HEK293 (cell line): Measurements from ENCODE around the gene LPIN2.
"Not testable (repeated sequence)": the region's sequence is repeated elsewhere in the genome, so short reads cannot be mapped to it uniquely, and the experiment has no call there.

ENCODE experiments used
- CTCF ChIA-PET: fragments of 350-600 bp; formaldehyde crosslinking; extraction: SDS; loops from one replicate; lab custom pipeline; 2021; ENCODE audit warnings: antibody characterized with exemption; lab: Yijun Ruan, JAX
- POLR2A ChIA-PET: fragments of 300-600 bp; formaldehyde crosslinking; extraction: SDS; loops from one replicate; lab custom pipeline; 2020; ENCODE audit warnings: antibody characterized with exemption, inconsistent platforms; lab: Yijun Ruan, JAX
- H3K27ac ChIP-seq: fragments of 200-500 bp; sonication (Bioruptor generic); 2 replicates; pipeline ENCODE4 v1.5.1; 2014; ENCODE audit warnings: low read depth, low read length, control low read depth, inconsistent platforms; ENCODE audit errors: extremely low read depth
- H3K36me3 ChIP-seq, 2 experiments: fragments of 200-500 bp in 1 of 2; sonication (Bioruptor generic) in 1 of 2; 1 replicate in 1 of 2; 2 replicates in 1 of 2; pipeline ENCODE4 v1.5.1; 2014 to 2017; ENCODE audit warnings: inconsistent platforms in 2 of 2, low read length in 2 of 2; ENCODE audit not compliant: control insufficient read depth in 2 of 2, insufficient read depth in 1 of 2
- H3K4me1 ChIP-seq: fragments of 200-500 bp; sonication (Bioruptor generic); 2 replicates; pipeline ENCODE4 v1.5.1; 2014; ENCODE audit warnings: mild to moderate bottlenecking, low read length, inconsistent platforms; ENCODE audit not compliant: control insufficient read depth, insufficient read depth
- H3K4me3 ChIP-seq: 2 replicates; pipeline ENCODE4 v1.5.1; 2011; ENCODE audit warnings: low read depth, mild to moderate bottlenecking, control low read depth, low read length, moderate library complexity
- H3K9me3 ChIP-seq: fragments of 200-500 bp; sonication (Bioruptor generic); 2 replicates; pipeline ENCODE4 v1.5.1; 2014; ENCODE audit warnings: low read depth, low read length, inconsistent platforms; ENCODE audit not compliant: control insufficient read depth, insufficient read depth
- KLF10 ChIP-seq: fragments of 450-650 bp; IDR thresholded peaks from 2 replicates; pipeline ENCODE4 v1.5.1; 2018; ENCODE audit warnings: missing biosample characterization, mild to moderate bottlenecking, missing genetic modification characterization
- REPIN1 ChIP-seq: fragments of 450-650 bp; formaldehyde crosslinking; IDR thresholded peaks from 2 replicates; pipeline ENCODE4 v1.5.1; 2017; ENCODE audit warnings: missing biosample characterization, missing genetic modification characterization, low read depth
- SP2 ChIP-seq: fragments of 450-650 bp; formaldehyde crosslinking; IDR thresholded peaks from 2 replicates; pipeline ENCODE4 v1.5.1; 2016; ENCODE audit warnings: missing biosample characterization, missing genetic modification characterization
- ZBTB8A ChIP-seq: fragments of 450-650 bp; formaldehyde crosslinking; IDR thresholded peaks from 2 replicates; pipeline ENCODE4 v1.5.1; 2016; ENCODE audit warnings: missing biosample characterization, missing genetic modification characterization
- ZFHX2 ChIP-seq: fragments of 450-650 bp; formaldehyde crosslinking; conservative IDR thresholded peaks from 2 replicates; pipeline ENCODE4 v1.5.1; 2016; ENCODE audit warnings: missing biosample characterization, missing genetic modification characterization
- ZNF10 ChIP-seq: fragments of 450-650 bp; formaldehyde crosslinking; IDR thresholded peaks from 2 replicates; pipeline ENCODE4 v1.5.1; 2017; ENCODE audit warnings: missing biosample characterization, missing genetic modification characterization
- ZNF121 ChIP-seq: fragments of 450-650 bp; formaldehyde crosslinking; IDR thresholded peaks from 2 replicates; pipeline ENCODE4 v1.5.1; 2016; ENCODE audit warnings: missing biosample characterization, missing genetic modification characterization
- ZNF366 ChIP-seq: fragments of 450-650 bp; formaldehyde crosslinking; conservative IDR thresholded peaks from 2 replicates; pipeline ENCODE4 v1.5.1; 2016; ENCODE audit warnings: missing biosample characterization, missing genetic modification characterization
- ZNF394 ChIP-seq: fragments of 450-650 bp; formaldehyde crosslinking; IDR thresholded peaks from 2 replicates; pipeline ENCODE4 v1.5.1; 2016; ENCODE audit warnings: missing biosample characterization, missing genetic modification characterization, mild to moderate bottlenecking, moderate library complexity, borderline replicate concordance
- ZNF48 ChIP-seq: fragments of 450-650 bp; formaldehyde crosslinking; IDR thresholded peaks from 2 replicates; pipeline ENCODE4 v1.5.1; 2016; ENCODE audit warnings: missing biosample characterization, missing genetic modification characterization
- ZNF510 ChIP-seq: fragments of 450-650 bp; formaldehyde crosslinking; IDR thresholded peaks from 2 replicates; pipeline ENCODE4 v1.5.1; 2018; ENCODE audit warnings: mild to moderate bottlenecking, missing genetic modification characterization, missing biosample characterization; ENCODE audit not compliant: insufficient replicate concordance
- ZNF747 ChIP-seq: fragments of 450-650 bp; formaldehyde crosslinking; IDR thresholded peaks from 2 replicates; pipeline ENCODE4 v1.5.1; 2016; ENCODE audit warnings: missing biosample characterization, missing genetic modification characterization
- ZNF776 ChIP-seq: fragments of 450-650 bp; formaldehyde crosslinking; IDR thresholded peaks from 2 replicates; pipeline ENCODE4 v1.5.0; 2017; ENCODE audit warnings: missing biosample characterization, missing genetic modification characterization, borderline replicate concordance
- TF ChIP-seq, protein P1 (sequence below): fragments of 450-650 bp; formaldehyde crosslinking; IDR thresholded peaks from 2 replicates; pipeline ENCODE4 v1.5.1; 2016; ENCODE audit warnings: missing biosample characterization, missing genetic modification characterization, borderline replicate concordance
- TF ChIP-seq, protein P2 (sequence below): fragments of 450-650 bp; formaldehyde crosslinking; IDR thresholded peaks from 2 replicates; pipeline ENCODE4 v1.5.1; 2016; ENCODE audit warnings: missing biosample characterization, missing genetic modification characterization
- TF ChIP-seq, protein P3 (sequence below): fragments of 450-650 bp; formaldehyde crosslinking; IDR thresholded peaks from 2 replicates; pipeline ENCODE4 v1.5.1; 2016; ENCODE audit warnings: missing biosample characterization, missing genetic modification characterization
- TF ChIP-seq, protein P4 (sequence below): fragments of 450-650 bp; formaldehyde crosslinking; IDR thresholded peaks from 2 replicates; pipeline ENCODE4 v1.5.1; 2016; ENCODE audit warnings: missing biosample characterization, missing genetic modification characterization

LPIN2 gene

DNA sequence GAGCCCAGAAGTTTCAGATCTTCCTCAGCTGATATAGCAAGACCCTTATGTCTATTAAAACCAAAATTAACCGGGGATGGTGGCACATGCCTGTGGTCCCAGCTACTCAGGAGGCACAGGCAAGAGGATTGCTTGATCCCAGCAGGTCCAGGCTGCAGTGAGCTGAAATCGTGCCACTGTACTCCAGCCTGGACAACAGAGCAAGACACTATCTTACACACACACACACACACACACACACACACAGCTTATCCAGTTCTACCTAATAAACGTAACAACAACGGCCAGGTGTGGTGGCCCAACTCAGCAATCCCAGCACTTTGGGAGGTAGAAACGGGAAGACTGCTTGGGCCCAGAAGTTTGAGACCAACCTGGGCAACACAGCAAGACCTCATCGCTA lies 7.5 kb downstream of the LPIN2 start:
- no peaks in the 10 kb centered on the region; a peak in 1 of 3 replicates for H3K36me3 ChIP-seq

DNA sequence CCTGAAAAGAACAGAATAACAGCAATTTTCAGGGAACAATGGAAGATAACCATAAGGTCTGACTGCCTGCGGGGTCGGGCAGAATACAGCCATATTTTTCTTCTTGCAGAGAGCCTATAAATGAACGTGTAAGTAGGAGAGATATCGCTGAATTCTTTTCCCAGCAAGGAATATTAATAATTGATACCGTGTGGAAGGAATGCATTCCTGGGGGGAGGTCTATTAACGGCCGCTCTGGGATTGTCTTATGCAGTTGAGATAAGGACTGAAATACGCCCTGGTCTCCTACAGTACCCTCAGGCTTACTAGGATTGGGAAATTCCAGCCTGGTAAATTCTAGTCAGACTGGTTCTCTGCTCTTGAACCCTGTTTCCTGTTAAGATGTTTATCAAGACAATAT lies 9.2 kb downstream of the LPIN2 start:
- CTCF ChIA-PET, H3K9me3 ChIP-seq, H3K27ac ChIP-seq: not testable (repeated sequence)

More for the DNA sequence above, 7.5 kb downstream of the LPIN2 start:
- no peak overlapping the region for H3K4me3 ChIP-seq
- CTCF ChIA-PET: no interaction called here
- H3K4me1 ChIP-seq: no peaks in the 10 kb centered on the region; the same call in 1 of the 2 replicates
- no peaks in the 10 kb centered on the region for H3K9me3 ChIP-seq
- TF ChIP-seq, protein P1, sequence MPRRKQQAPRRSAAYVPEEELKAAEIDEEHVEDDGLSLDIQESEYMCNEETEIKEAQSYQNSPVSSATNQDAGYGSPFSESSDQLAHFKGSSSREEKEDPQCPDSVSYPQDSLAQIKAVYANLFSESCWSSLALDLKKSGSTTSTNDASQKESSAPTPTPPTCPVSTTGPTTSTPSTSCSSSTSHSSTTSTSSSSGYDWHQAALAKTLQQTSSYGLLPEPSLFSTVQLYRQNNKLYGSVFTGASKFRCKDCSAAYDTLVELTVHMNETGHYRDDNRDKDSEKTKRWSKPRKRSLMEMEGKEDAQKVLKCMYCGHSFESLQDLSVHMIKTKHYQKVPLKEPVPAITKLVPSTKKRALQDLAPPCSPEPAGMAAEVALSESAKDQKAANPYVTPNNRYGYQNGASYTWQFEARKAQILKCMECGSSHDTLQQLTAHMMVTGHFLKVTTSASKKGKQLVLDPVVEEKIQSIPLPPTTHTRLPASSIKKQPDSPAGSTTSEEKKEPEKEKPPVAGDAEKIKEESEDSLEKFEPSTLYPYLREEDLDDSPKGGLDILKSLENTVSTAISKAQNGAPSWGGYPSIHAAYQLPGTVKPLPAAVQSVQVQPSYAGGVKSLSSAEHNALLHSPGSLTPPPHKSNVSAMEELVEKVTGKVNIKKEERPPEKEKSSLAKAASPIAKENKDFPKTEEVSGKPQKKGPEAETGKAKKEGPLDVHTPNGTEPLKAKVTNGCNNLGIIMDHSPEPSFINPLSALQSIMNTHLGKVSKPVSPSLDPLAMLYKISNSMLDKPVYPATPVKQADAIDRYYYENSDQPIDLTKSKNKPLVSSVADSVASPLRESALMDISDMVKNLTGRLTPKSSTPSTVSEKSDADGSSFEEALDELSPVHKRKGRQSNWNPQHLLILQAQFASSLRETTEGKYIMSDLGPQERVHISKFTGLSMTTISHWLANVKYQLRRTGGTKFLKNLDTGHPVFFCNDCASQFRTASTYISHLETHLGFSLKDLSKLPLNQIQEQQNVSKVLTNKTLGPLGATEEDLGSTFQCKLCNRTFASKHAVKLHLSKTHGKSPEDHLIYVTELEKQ (tag by site-specific recombination): no peak
- TF ChIP-seq ZNF121 (tag by site-specific recombination): peak; percentile 67
- H3K27ac ChIP-seq: no peak overlapping the region
- POLR2A ChIA-PET: no interaction called here

DNA sequence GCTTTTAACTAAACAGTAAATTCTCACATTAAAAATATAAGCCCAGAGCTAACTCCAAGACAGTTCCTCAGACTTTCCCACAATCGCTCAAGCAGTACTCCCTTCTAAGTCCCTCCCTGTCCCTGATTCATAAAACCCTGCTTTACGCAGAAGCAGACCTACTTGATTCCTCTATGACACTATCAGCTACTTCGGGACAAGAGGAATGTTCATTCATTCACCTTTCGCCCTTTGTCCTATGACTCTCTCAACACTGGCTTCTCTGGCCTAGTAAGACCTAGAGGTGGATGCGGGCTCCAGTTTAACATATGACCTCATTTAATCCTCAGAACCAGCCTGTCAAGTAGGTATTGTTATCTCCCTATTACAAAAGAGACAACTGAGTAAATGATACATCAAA lies 10.2 kb downstream of the LPIN2 start:
- Histone ChIP-seq H3K4me3 (no peak overlapping the region), H3K9me3 (no peaks in the 10 kb centered on the region), H3K27ac (no peak overlapping the region), H3K4me1 (peaks cover 4% of the 10 kb centered on the region), H3K36me3 (no peaks in the 10 kb centered on the region; a peak in 1 of 3 replicates)
- TF ChIP-seq ZNF510 (tag by site-specific recombination) (no peak), ZNF394 (tag by site-specific recombination) (no peak), REPIN1 (no peak), ZBTB8A (tag by site-specific recombination) (no peak), ZNF747 (tag by site-specific recombination) (no peak), SP2 (no peak), ZNF10 (tag by site-specific recombination) (no peak), ZNF366 (no peak), ZFHX2 (tag by site-specific recombination) (no peak), ZNF48 (tag by site-specific recombination) (no peak), ZNF776 (tag by site-specific recombination) (no peak), KLF10 (tag by site-specific recombination) (no peak)
- TF ChIP-seq, protein P2, sequence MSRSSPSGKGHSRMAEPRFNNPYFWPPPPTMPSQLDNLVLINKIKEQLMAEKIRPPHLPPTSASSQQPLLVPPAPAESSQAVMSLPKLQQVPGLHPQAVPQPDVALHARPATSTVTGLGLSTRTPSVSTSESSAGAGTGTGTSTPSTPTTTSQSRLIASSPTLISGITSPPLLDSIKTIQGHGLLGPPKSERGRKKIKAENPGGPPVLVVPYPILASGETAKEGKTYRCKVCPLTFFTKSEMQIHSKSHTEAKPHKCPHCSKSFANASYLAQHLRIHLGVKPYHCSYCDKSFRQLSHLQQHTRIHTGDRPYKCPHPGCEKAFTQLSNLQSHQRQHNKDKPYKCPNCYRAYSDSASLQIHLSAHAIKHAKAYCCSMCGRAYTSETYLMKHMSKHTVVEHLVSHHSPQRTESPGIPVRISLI (tag by site-specific recombination): no peak
- TF ChIP-seq, protein P3, sequence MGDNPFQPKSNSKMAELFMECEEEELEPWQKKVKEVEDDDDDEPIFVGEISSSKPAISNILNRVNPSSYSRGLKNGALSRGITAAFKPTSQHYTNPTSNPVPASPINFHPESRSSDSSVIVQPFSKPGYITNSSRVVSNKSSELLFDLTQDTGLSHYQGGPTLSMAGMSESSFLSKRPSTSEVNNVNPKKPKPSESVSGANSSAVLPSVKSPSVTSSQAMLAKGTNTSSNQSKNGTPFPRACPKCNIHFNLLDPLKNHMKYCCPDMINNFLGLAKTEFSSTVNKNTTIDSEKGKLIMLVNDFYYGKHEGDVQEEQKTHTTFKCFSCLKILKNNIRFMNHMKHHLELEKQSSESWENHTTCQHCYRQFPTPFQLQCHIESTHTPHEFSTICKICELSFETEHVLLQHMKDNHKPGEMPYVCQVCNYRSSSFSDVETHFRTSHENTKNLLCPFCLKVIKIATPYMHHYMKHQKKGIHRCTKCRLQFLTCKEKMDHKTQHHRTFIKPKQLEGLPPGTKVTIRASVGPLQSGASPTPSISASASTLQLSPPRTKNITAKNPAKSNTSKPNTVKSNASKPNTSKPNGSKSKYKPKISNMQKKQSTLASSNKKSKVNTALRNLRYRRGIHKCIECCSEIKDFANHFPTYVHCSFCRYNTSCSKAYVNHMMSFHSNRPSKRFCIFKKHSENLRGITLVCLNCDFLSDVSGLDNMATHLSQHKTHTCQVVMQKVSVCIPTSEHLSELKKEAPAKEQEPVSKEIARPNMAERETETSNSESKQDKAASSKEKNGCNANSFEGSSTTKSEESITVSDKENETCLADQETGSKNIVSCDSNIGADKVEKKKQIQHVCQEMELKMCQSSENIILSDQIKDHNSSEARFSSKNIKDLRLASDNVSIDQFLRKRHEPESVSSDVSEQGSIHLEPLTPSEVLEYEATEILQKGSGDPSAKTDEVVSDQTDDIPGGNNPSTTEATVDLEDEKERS (tag by site-specific recombination): no peak
- TF ChIP-seq, protein P4, sequence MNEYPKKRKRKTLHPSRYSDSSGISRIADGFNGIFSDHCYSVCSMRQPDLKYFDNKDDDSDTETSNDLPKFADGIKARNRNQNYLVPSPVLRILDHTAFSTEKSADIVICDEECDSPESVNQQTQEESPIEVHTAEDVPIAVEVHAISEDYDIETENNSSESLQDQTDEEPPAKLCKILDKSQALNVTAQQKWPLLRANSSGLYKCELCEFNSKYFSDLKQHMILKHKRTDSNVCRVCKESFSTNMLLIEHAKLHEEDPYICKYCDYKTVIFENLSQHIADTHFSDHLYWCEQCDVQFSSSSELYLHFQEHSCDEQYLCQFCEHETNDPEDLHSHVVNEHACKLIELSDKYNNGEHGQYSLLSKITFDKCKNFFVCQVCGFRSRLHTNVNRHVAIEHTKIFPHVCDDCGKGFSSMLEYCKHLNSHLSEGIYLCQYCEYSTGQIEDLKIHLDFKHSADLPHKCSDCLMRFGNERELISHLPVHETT (tag by site-specific recombination): no peak
- CTCF ChIA-PET: interaction anchor here (0.6 to 1.7 kb wide), 6 partner anchors 17 to 1191 kb away, joined by 3 to 5 read pairs (median 4); no protein-coding TSS in a partner anchor
- POLR2A ChIA-PET: interaction anchor here (0.7 kb wide), 1 partner anchor 144 kb away, joined by 3 read pairs; no protein-coding TSS in a partner anchor

More for the DNA sequence above, 9.2 kb downstream of the LPIN2 start:
- H3K4me1 ChIP-seq, POLR2A ChIA-PET, H3K4me3 ChIP-seq, H3K36me3 ChIP-seq: not testable (repeated sequence)
